Smooth muscle cell (in vitro differentiated cells): Measurements from ENCODE around the gene DACH1. TPM values are rescaled to one million over a fixed set of nuclear protein-coding genes. Genes with fewer than 3 reads are reported as not detected.

Experiments
- DNase-seq: peaks from one replicate; lab custom pipeline; 2025; ENCODE audit not compliant: unreplicated experiment; lab: John Stamatoyannopoulos, UW
- H2AFZ ChIP-seq: fragments of 200-600 bp; sonication (generic); 2 replicates; pipeline ENCODE4 v1.6.0; 2016; ENCODE audit warnings: antibody characterized with exemption, low read depth, mild to moderate bottlenecking
- H3F3A ChIP-seq: fragments of 200-600 bp; sonication (generic); 2 replicates; pipeline ENCODE4 v1.6.0; 2017; ENCODE audit warnings: antibody characterized with exemption, low read depth
- H3K27ac ChIP-seq: fragments of 200-600 bp; sonication (generic); 2 replicates; pipeline ENCODE4 v1.5.1; 2016; ENCODE audit warnings: low read depth, mild to moderate bottlenecking
- H3K27me3 ChIP-seq: fragments of 200-600 bp; sonication (generic); 2 replicates; pipeline ENCODE4 v1.6.1; 2016; ENCODE audit warnings: low read depth, mild to moderate bottlenecking
- H3K36me3 ChIP-seq: fragments of 200-600 bp; sonication (generic); 2 replicates; pipeline ENCODE4 v1.5.1; 2016; ENCODE audit warnings: low read depth
- H3K4me1 ChIP-seq: fragments of 200-600 bp; sonication (generic); 2 replicates; pipeline ENCODE4 v1.5.1; 2016; ENCODE audit warnings: low read depth
- H3K4me2 ChIP-seq: fragments of 200-600 bp; sonication (generic); 2 replicates; pipeline ENCODE4 v1.6.0; 2016; ENCODE audit warnings: mild to moderate bottlenecking
- H3K4me3 ChIP-seq: fragments of 200-600 bp; sonication (generic); 2 replicates; pipeline ENCODE4 v1.5.1; 2016; ENCODE audit warnings: mild to moderate bottlenecking
- H3K79me2 ChIP-seq: fragments of 200-600 bp; sonication (generic); 2 replicates; pipeline ENCODE4 v1.6.0; 2016; ENCODE audit warnings: low read depth, mild to moderate bottlenecking
- H3K9ac ChIP-seq: fragments of 200-600 bp; sonication (generic); 2 replicates; pipeline ENCODE4 v1.6.0; 2016; ENCODE audit warnings: low read depth
- H3K9me3 ChIP-seq: fragments of 200-600 bp; sonication (generic); replicated peaks from 2 replicates; pipeline ENCODE4 v1.5.1; 2016; ENCODE audit warnings: low read depth
- H4K20me1 ChIP-seq: fragments of 200-600 bp; sonication (generic); 2 replicates; pipeline ENCODE4 v1.6.0; 2016; ENCODE audit warnings: low read depth
- CTCF ChIP-seq: fragments of 200-600 bp; sonication (generic); IDR thresholded peaks from 2 replicates; pipeline ENCODE4 v1.5.1; 2017; ENCODE audit warnings: borderline replicate concordance, mild to moderate bottlenecking, antibody characterized with exemption; ENCODE audit not compliant: insufficient read depth, poor library complexity, severe bottlenecking
- WGBS: methylation state at CpG from one replicate; pipeline ENCODE4 v1.1.7; 2016; ENCODE audit warnings: low lambda C conversion rate; 5-methylcytosine and 5-hydroxymethylcytosine counted together
- polyA plus RNA-seq: library from polyadenylated mRNA; unstranded; fragments of >200 nt; fragmentation: Nextera tagmentation; extraction: Ambion mirVana; gene quantifications from 2 replicates; pipeline ENCODE4 v1.2.1, GENCODE V29; 2016
- total RNA-seq: library from RNA; depleted of rRNA; stranded (reverse); fragments of >200 nt; gene quantifications from 2 replicates; pipeline ENCODE4 v1.2.3, GENCODE V29; 2014

The DACH1 gene
- total and polyA plus RNA-seq, 2 experiments from 2014 or later = 0.33 to 1.6 TPM

DNA sequence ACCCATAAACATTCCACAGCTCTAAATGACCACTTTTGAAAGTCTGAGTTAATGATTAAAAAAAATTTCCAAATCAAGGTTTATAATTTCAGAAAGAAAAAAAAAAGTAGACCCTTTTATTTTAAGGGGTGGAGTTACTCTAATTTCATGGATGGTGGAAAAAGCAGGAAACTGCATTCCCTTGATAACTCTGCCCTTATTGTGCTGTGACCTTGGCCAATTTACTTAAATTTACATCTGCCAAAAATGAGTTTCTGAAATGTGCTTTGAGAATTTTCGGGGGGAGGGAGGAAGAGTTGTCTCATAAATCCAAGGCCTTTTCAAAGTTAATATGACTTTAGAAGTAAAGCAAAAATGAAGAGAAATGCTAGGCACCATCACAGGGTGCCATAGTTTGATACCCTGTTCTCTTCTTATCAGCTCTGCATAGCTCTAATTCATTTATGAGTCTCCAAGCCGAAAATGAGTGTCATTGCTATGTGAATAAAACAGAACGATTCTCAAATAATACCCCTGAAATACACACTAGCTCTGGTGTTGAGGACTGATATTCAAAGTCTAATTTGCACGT is 367.0 kb downstream of the DACH1 start:
- DNase-seq = no peak
- no peaks in the 10 kb centered on the region for H3K79me2 ChIP-seq
- H4K20me1 ChIP-seq = no peaks in the 10 kb centered on the region
- no peak overlapping the region for H2AFZ ChIP-seq
- no peak overlapping the region for H3K4me2 ChIP-seq
- no peaks in the 10 kb centered on the region for H3F3A ChIP-seq
- H3K27ac ChIP-seq = no peak overlapping the region
- no peak overlapping the region for H3K4me3 ChIP-seq
- H3K36me3 ChIP-seq = no peaks in the 10 kb centered on the region
- TF ChIP-seq CTCF = no peak
- H3K9me3 ChIP-seq = no peaks in the 10 kb centered on the region
- H3K9ac ChIP-seq = no peak overlapping the region
- 92% methylated on average over 4 of the region's 4 CpGs for WGBS
- no peaks in the 10 kb centered on the region for H3K4me1 ChIP-seq
- no peaks in the 10 kb centered on the region for H3K27me3 ChIP-seq

DNA sequence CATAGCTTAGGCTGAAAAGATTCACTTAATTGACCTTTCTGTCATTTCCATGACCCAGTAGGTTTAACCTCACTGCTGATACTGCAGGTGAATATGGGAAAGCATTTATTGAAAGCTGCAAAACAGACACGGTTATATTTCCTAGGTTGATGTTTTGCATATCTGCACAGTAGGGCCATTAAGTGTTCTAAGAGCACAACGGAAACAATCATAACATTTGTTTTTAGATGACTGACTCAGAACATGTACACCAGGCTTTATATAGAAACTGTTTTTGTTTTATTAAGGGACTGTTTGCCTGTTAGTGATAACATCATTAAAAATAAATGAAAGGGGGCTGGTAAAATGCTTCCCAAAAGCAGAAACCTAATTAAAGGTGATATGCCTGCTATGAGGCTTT is 367.8 kb downstream of the DACH1 start:
- TF ChIP-seq CTCF = no peak
- Histone ChIP-seq H3K27ac (no peak overlapping the region), H3K4me1 (no peaks in the 10 kb centered on the region), H3K36me3 (no peaks in the 10 kb centered on the region), H3K27me3 (no peaks in the 10 kb centered on the region), H3K4me3 (no peak overlapping the region), H4K20me1 (no peaks in the 10 kb centered on the region), H3K9me3 (no peaks in the 10 kb centered on the region), H3K9ac (no peak overlapping the region), H3F3A (no peaks in the 10 kb centered on the region), H2AFZ (no peak overlapping the region), H3K4me2 (no peak overlapping the region), H3K79me2 (no peaks in the 10 kb centered on the region)
- no peak for DNase-seq
- WGBS = 83% methylated on average over 2 of the region's 2 CpGs

GRCh38 chr13:71493189-71493588 is 373.8 kb downstream of the DACH1 start:
- 75% methylated on average over 2 of the region's 2 CpGs for WGBS
- TF ChIP-seq CTCF = no peak
- H3K4me2 ChIP-seq = no peak overlapping the region
- H3K27me3 ChIP-seq = no peaks in the 10 kb centered on the region
- no peak overlapping the region for H3K4me3 ChIP-seq
- no peak for DNase-seq
- H3K79me2 ChIP-seq = no peaks in the 10 kb centered on the region
- no peaks in the 10 kb centered on the region for H3K4me1 ChIP-seq
- no peak overlapping the region for H2AFZ ChIP-seq
- no peak overlapping the region for H3K27ac ChIP-seq
- no peak overlapping the region for H3K9ac ChIP-seq
- H4K20me1 ChIP-seq = no peaks in the 10 kb centered on the region
- no peaks in the 10 kb centered on the region for H3K9me3 ChIP-seq
- H3K36me3 ChIP-seq = no peaks in the 10 kb centered on the region
- no peaks in the 10 kb centered on the region for H3F3A ChIP-seq

DNA sequence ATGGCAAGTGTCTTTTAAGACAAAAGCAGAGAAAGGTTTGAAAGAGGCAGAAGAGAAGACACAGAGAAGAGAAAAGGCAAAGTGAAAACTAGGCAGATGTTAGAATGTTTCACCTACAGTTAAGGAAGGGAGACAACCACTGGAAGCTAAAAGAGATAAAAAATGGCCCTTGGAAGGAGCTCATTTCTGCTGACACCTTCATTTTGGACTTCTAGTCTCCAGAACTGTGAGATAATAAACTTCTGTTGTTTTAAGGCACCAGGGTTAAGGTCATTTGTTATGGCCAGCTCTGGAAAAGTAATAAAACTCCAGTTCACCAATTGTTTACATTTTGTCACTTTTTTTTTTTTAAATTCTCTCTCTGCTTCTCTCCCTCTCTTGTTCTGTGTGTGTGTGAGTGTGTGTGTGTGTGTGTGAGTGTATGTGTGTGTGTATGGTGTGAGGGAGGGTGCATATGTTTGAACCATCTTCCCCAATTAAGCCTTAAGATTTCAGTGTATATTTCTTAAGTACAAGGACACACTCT is 374.6 kb downstream of the DACH1 start:
- Histone ChIP-seq H3K4me3 (no peak overlapping the region), H3K27me3 (no peaks in the 10 kb centered on the region), H3K79me2 (no peaks in the 10 kb centered on the region), H3K4me2 (no peak overlapping the region), H3K9ac (no peak overlapping the region), H3K36me3 (no peaks in the 10 kb centered on the region), H3K4me1 (no peaks in the 10 kb centered on the region), H3K27ac (no peak overlapping the region), H3K9me3 (no peaks in the 10 kb centered on the region), H3F3A (no peaks in the 10 kb centered on the region), H2AFZ (no peak overlapping the region), H4K20me1 (no peaks in the 10 kb centered on the region)
- TF ChIP-seq CTCF = no peak
- DNase-seq = no peak
